ENCODE results near the gene CEP250.
"Not testable (repeated sequence)": the region's sequence is repeated elsewhere in the genome, so short reads cannot be mapped to it uniquely, and the experiment has no call there.

The CEP250 gene

GRCh38 chr20:35453647-35454046, 1.8 kb upstream of the CEP250 start:
- DNase-seq: no peak

GRCh38 chr20:35456700-35457099, 1.3 kb downstream of the CEP250 start:
- DNase-seq: not testable (repeated sequence)

GRCh38 chr20:35457539-35457938, 2.1 kb downstream of the CEP250 start:
- DNase-seq: not testable (repeated sequence)

DNA sequence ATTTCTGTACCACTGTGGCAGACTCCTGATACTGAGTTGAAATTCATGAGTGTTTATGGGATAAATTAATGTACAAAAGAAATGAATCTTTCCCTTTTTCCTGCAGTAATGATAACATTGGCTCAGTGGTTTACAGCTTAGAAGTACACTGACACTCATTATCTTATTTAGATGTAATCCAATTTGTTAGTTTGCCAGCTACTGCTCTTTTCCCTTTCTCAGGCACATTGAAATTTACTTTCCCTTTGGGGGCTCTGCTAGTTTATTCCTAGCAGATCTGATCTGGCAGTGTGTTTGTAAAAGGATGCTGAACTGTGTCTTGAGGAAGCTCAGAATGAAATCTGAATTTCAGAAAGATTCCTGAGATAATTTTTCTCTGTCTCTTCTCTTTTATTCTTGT, 3.0 kb downstream of the CEP250 start:
- no peak for DNase-seq

DNA sequence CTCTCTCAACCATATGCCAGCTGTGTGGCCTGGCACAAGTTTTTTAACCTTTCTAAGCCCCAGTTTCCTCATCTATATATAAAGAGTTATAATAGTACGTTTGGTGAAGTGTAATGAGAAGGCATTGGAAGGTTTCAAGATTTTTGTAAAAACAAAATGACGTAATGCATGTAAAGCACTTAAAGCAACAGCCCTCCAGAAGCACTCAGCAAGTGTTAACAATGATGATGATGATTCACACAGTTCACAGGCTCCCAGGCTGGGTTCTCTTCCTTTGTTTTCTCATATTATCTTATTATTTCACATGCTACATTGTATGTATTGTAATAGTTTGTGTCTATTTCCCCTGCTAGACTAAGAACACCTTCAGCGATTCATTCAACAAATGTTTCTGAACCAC, 6.2 kb downstream of the CEP250 start:
- no peak for DNase-seq

GRCh38 chr20:35462351-35462750, 7.0 kb downstream of the CEP250 start:
- no peak for DNase-seq

GRCh38 chr20:35463455-35464300, 8.3 kb downstream of the CEP250 start:
- DNase-seq: peak; percentile 40

- DNase-seq: no peak
Measured at GRCh38 chr20:35465976-35466375, 10.6 kb downstream of the CEP250 start.

DNA sequence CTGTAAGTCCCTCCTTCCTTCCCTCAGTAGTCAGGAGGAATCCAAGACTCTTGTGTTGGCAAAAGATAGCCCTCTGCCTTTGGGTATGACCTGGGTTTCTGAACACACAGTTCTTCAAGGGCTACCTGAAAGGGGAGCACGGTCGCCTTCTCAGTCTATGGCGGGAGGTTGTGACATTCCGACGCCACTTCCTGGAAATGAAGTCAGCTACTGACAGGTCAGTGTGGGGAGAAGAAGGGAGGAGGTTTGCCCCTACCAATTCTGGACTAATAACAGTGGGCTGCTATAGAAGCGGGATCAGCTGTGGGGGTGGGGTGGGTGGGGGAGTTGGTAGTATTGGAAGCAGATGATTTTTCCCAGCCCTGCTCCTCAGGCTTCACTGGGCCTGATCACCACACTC, 11.5 kb downstream of the CEP250 start:
- DNase-seq: no peak

GRCh38 chr20:35467339-35468224, 12.2 kb downstream of the CEP250 start:
- DNase-seq: no peak

- DNase-seq: no peak
Measured at GRCh38 chr20:35468671-35469334, 13.4 kb downstream of the CEP250 start.

DNA sequence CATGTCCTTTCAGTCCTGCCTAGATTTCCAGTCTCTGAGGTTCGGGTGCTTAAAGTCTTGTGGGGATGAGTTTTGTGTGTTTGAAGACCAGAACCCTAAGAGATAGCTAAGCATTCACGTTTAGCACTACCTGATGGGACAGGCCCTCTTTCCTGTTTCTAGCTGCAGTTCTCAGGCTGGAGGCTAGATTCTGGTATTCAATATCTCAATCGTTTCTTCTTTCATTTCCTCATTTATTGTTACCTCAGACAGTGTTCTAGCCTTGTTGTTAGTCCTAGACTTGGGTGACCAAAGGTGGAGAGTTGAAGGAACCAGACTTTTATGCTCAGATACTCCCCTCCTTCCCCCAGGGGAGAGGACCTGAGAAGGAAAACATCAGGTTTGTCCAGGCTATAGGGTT, 16.8 kb downstream of the CEP250 start:
- DNase-seq: no peak

- DNase-seq: no peak
Measured at GRCh38 chr20:35473684-35474083, 18.3 kb downstream of the CEP250 start.

DNA sequence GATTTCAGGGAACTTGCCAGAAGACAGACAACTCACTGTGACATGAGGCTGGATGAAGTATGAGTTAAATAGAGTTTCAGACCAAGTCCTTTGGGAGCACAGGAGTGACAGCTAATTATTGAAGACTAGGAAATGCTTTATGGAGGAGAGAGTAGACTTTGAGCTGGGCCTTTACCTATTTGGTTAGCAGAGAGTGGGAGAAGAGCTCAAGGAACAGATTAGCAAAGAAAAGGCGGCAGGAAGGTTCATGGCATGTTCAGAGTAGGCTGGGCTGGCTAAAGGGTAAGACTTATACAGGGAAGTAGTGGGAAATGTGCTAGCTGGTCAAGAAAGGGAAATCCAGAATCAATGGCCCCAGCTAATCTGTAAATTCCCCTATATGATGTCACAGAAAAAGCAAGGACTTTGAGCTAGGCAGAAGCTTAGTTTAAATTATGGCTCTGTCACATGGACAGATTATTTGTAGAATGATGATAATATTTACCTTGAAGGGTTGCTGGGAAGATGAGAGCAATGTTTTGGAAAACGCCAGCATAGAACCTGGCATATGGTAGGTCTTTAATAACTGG, 19.0 kb downstream of the CEP250 start:
- no peak for DNase-seq

DNA sequence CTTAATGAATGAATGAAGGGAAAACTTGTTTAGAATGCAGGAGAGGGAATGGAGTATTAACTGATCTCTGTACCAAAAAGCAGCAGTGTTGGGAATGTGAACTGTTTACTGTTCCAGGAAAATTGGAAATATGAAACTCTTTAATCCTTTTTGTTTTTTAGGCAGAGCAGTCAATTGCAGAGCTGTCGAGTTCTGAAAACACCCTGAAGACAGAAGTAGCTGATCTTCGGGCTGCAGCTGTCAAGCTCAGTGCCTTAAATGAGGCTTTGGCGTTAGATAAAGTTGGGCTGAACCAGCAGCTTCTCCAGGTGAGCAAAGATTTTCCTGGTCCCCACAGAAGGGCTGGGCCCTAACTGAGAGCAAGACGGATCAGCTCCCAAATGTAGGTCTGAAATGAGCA, 20.9 kb downstream of the CEP250 start:
- DNase-seq: no peak

GRCh38 chr20:35478804-35479472, 23.5 kb downstream of the CEP250 start:
- no peak for DNase-seq

GRCh38 chr20:35479798-35480197, 24.4 kb downstream of the CEP250 start:
- no peak for DNase-seq

DNA sequence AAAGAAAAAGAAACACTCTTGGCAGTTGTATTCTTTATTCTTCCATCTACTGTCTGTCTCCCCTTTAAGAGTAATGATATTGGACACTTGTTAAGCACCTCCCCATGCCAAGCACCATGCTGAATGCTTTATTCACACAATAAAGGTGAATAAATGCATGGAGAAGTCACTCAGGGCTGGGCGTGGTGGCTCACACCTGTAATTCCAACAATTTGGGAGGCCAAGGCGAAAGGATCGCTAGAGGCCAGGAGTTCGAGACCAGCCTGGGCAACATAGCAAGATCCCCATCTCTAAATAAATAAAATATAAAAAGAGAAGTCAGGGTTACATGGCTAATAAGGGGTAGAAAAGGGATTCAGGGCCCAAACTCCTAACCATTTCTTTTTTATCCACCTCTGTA, 32.1 kb downstream of the CEP250 start:
- DNase-seq: no peak

- DNase-seq: no peak
Measured at GRCh38 chr20:35489717-35490116, 34.3 kb downstream of the CEP250 start.

DNA sequence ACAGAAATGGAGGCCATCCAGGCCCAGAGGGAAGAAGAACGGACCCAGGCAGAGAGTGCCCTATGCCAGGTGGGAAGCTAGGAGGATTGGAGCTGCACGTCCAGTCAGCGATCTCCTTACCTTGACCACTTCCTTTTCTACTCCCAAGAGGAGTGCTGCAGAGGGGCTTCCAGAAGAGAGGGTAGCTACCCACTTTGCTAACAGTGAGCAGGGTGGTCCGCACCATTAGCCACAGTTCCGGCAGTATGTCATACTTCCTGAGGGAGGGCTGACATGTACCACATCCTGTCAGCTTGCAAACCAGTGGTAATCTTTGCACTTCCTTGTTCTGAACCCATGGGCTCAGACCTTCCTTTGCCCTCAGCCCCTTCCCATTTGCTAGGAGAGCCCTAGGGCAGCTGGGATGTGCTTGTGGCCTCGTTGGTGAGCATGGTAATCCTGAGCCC, 35.4 kb downstream of the CEP250 start:
- peak; percentile 51 for DNase-seq

- DNase-seq: no peak
Measured at GRCh38 chr20:35491823-35492222, 36.4 kb downstream of the CEP250 start.

DNA sequence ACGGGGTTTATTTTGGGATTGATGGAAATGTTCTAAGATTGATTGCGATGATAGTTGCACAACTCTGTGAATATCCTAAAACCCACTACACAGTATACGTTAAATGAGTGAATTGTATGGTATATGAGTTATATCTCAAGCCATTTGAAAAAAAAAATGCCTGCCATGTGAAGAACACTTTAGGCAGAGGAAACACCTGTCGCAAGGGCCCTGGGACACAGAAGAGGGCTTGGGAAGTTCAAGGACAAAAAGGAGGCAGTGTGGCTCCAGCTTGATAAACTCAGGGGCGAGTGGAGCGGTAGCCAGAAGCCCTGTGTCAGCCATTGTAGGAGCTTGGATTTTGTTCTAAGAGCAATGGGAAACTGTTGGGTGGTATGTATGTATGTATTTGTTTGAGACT, 37.0 kb downstream of the CEP250 start:
- no peak for DNase-seq

Data from activated CD4-positive, CD25-positive, alpha-beta regulatory T cell treated with anti-CD3 and anti-CD28 coated beads, Interleukin-2, amount 50 U/mL, for 72 hours (primary cell).